ENCODE results near the gene GPR34. TPM values are rescaled to one million over a fixed set of nuclear protein-coding genes. Genes with fewer than 3 reads are reported as not detected.

The GPR34 gene
- total RNA-seq, 1 donor from 2014 or later, result 1.5 TPM

GRCh38 chrX:41737065-41737464 is 48.3 kb downstream of the GPR34 start:
- TF ChIP-seq, protein P1, sequence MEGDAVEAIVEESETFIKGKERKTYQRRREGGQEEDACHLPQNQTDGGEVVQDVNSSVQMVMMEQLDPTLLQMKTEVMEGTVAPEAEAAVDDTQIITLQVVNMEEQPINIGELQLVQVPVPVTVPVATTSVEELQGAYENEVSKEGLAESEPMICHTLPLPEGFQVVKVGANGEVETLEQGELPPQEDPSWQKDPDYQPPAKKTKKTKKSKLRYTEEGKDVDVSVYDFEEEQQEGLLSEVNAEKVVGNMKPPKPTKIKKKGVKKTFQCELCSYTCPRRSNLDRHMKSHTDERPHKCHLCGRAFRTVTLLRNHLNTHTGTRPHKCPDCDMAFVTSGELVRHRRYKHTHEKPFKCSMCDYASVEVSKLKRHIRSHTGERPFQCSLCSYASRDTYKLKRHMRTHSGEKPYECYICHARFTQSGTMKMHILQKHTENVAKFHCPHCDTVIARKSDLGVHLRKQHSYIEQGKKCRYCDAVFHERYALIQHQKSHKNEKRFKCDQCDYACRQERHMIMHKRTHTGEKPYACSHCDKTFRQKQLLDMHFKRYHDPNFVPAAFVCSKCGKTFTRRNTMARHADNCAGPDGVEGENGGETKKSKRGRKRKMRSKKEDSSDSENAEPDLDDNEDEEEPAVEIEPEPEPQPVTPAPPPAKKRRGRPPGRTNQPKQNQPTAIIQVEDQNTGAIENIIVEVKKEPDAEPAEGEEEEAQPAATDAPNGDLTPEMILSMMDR (IDR thresholded peaks at IDR 0.05), result no peak
- intact Hi-C loops (cut with DNase I), result no loop called here
- Histone ChIP-seq H3K36me3 (no peaks in the 10 kb centered on the region), H3K4me1 (no peaks in the 10 kb centered on the region), H3K27ac (no peak overlapping the region), H3K4me3 (no peak overlapping the region), H3K27me3 (no peaks in the 10 kb centered on the region), H3K9me3 (no peaks in the 10 kb centered on the region)
- no peak for DNase-seq (ENCODE audit: low spot score in 2 of 2)

DNA sequence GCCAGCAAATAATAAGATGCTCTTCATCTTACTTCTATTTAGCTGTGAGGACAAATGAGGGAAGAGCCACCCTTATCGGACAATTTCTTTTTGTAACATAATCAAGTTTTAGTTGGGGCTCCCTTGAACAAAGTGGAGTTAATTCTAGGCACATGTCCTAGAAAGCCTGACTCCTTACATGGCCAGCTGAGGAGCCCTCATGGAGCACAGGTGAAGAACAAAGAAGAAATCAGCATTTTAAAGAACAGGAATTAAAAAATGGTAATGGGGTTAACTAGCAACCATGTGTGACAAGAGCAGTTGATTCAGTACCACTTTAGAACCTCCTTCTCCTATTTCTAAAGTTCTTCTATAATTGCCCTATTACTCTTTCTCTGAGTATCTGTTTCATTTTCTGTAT is 51.1 kb downstream of the GPR34 start:
- H3K9me3 ChIP-seq, result no peaks in the 10 kb centered on the region
- no peak overlapping the region for H3K27ac ChIP-seq
- no peaks in the 10 kb centered on the region for H3K4me1 ChIP-seq
- no peak overlapping the region for H3K4me3 ChIP-seq
- TF ChIP-seq, protein P1 (IDR thresholded peaks at IDR 0.05), result no peak
- peaks cover 0 to under 1% of the 10 kb centered on the region in 2 donors for H3K36me3 ChIP-seq
- no peaks in the 10 kb centered on the region for H3K27me3 ChIP-seq
- DNase-seq (ENCODE audit: low spot score in 2 of 2), result no peak
- intact Hi-C loops (cut with DNase I), result no loop called here

Other genes with a start within 250 kb of the GPR34 start
- not detected for gene NYX, start 241.6 kb upstream of the GPR34 start, total RNA-seq
- not detected for gene GPR82, start 35.2 kb downstream of the GPR34 start, total RNA-seq
- gene CASK, start 234.6 kb downstream of the GPR34 start, total RNA-seq, result 33.7 TPM